Loucy (cell line): Measurements from ENCODE around the gene GMPR2.

ENCODE experiments used
- CTCF ChIP-seq: fragments of 200-600 bp; sonication (generic); conservative IDR thresholded peaks from 2 replicates; pipeline ENCODE4 v1.5.1; 2014; ENCODE audit warnings: mild to moderate bottlenecking, antibody characterized with exemption, low read length
- EZH2phosphoT487 ChIP-seq: fragments of 200-600 bp; IDR thresholded peaks from 2 replicates; pipeline ENCODE4 v1.6.1; 2018; ENCODE audit warnings: antibody characterized with exemption, mild to moderate bottlenecking, moderate library complexity, borderline replicate concordance

- TF ChIP-seq CTCF (no peak), EZH2phosphoT487 (no peak)
These were observed 43.3 kb upstream of the GMPR2 start for GRCh38 chr14:24189460-24189859.
